Spinal cord (tissue), 10 donors: Measurements from ENCODE around the gene SYPL2. TPM values are rescaled to one million over a fixed set of nuclear protein-coding genes. Genes with fewer than 3 reads are reported as not detected.
"Not testable (repeated sequence)": the region's sequence is repeated elsewhere in the genome, so short reads cannot be mapped to it uniquely, and the experiment has no call there.

Source experiments
- DNase-seq, 6 donors: peaks; one replicate each; pipeline versions ENCODE4 v3.0.0 to v3.0.0-alpha.2; 2013 to 2015; ENCODE audit warnings: low spot score in 6 of 6, low read depth in 4 of 6
- H3K27ac ChIP-seq: one replicate; pipeline ENCODE4 v1.5.1; 2013; ENCODE audit warnings: low read depth, low read length, control low read depth
- H3K27me3 ChIP-seq: one replicate; pipeline ENCODE4 v1.6.1; 2013; ENCODE audit warnings: low read length; ENCODE audit not compliant: control insufficient read depth, insufficient read depth
- H3K36me3 ChIP-seq: one replicate; pipeline ENCODE4 v1.6.1; 2013; ENCODE audit warnings: low read length; ENCODE audit not compliant: control insufficient read depth, insufficient read depth
- H3K4me1 ChIP-seq: one replicate; pipeline ENCODE4 v1.6.1; 2013; ENCODE audit warnings: low read length; ENCODE audit not compliant: control insufficient read depth, insufficient read depth
- H3K4me3 ChIP-seq: one replicate; pipeline ENCODE4 v1.5.1; 2013; ENCODE audit warnings: low read depth, low read length, control low read depth
- H3K9me3 ChIP-seq: one replicate; pipeline ENCODE4 v1.6.1; 2013; ENCODE audit warnings: low read length; ENCODE audit not compliant: control insufficient read depth, insufficient read depth
- WGBS: methylation state at CpG from one replicate; pipeline ENCODE4 v1.1.5; 2013; ENCODE audit warnings: missing lambda C conversion rate; ENCODE audit not compliant: insufficient coverage; 5-methylcytosine and 5-hydroxymethylcytosine counted together
- polyA plus RNA-seq, 2 donors: library from polyadenylated mRNA; unstranded; fragments of 120-200 nt; gene quantifications; one replicate each; pipeline ENCODE4 v1.2.1, GENCODE V29; 2013; ENCODE audit not compliant: insufficient read length in 2 of 2
- total RNA-seq, 2 donors: library from RNA; depleted of rRNA in 1 of 2; stranded (reverse); fragments of 120-200 nt in 1 of 2; fragments of >200 nt in 1 of 2; gene quantifications; one replicate each; pipeline versions ENCODE4 v1.2.3 to v1.2.4, GENCODE V29; 2013 to 2014
- donor health status: healthy.

Gene SYPL2
- total and polyA plus RNA-seq, 4 donors = 0.10 to 1.1 (median 0.75) TPM

GRCh38 chr1:109441069-109441468 is 25.3 kb upstream of the SYPL2 start:
- H3K36me3 ChIP-seq = no peaks in the 10 kb centered on the region
- H3K4me1 ChIP-seq = no peaks in the 10 kb centered on the region
- no peak overlapping the region for H3K27ac ChIP-seq
- WGBS = 0% methylated on average over 1 of the region's 1 CpG
- no peak overlapping the region for H3K4me3 ChIP-seq
- no peaks in the 10 kb centered on the region for H3K9me3 ChIP-seq
- H3K27me3 ChIP-seq = peaks cover 21% of the 10 kb centered on the region
- no peak for DNase-seq

GRCh38 chr1:109443476-109443875 is 22.9 kb upstream of the SYPL2 start:
- Histone ChIP-seq H3K9me3 (no peaks in the 10 kb centered on the region), H3K27ac (no peak overlapping the region), H3K36me3 (no peaks in the 10 kb centered on the region), H3K4me1 (no peaks in the 10 kb centered on the region), H3K27me3 (peaks cover 31% of the 10 kb centered on the region), H3K4me3 (no peak overlapping the region)
- whole genome bisulfite sequencing = 80% methylated on average over 1 of the region's 2 CpGs
- no peak for DNase-seq

GRCh38 chr1:109444346-109444745 is 22.0 kb upstream of the SYPL2 start:
- peaks cover 31% of the 10 kb centered on the region for H3K27me3 ChIP-seq
- H3K4me3 ChIP-seq = no peak overlapping the region
- H3K36me3 ChIP-seq = no peaks in the 10 kb centered on the region
- no peak for DNase-seq
- WGBS = 60% methylated on average over 1 of the region's 1 CpG
- no peaks in the 10 kb centered on the region for H3K9me3 ChIP-seq
- no peaks in the 10 kb centered on the region for H3K4me1 ChIP-seq
- H3K27ac ChIP-seq = no peak overlapping the region

- 87% methylated on average over 3 of the region's 11 CpGs for WGBS
- DNase-seq, H3K4me3 ChIP-seq, H3K4me1 ChIP-seq, H3K9me3 ChIP-seq, H3K27ac ChIP-seq, H3K36me3 ChIP-seq: not testable (repeated sequence)
- H3K27me3 ChIP-seq = peaks cover 31% of the 10 kb centered on the region
Measured at GRCh38 chr1:109445949-109446695, 20.2 kb upstream of the SYPL2 start.

- Histone ChIP-seq H3K36me3 (no peaks in the 10 kb centered on the region), H3K27ac (no peak overlapping the region), H3K4me3 (no peak overlapping the region), H3K27me3 (peaks cover 27% of the 10 kb centered on the region), H3K4me1 (no peaks in the 10 kb centered on the region), H3K9me3 (no peaks in the 10 kb centered on the region)
- DNase-seq = no peak
- 71% methylated on average over 4 of the region's 4 CpGs for WGBS
Measured at GRCh38 chr1:109447524-109447923, 18.8 kb upstream of the SYPL2 start.

GRCh38 chr1:109454497-109455133 is 11.7 kb upstream of the SYPL2 start:
- no CpG with 5 or more reads among the region's 1 CpG for WGBS
- H3K27ac ChIP-seq = no peak overlapping the region
- peaks cover 2% of the 10 kb centered on the region for H3K9me3 ChIP-seq
- H3K4me3 ChIP-seq = no peak overlapping the region
- no peaks in the 10 kb centered on the region for H3K36me3 ChIP-seq
- DNase-seq = no peak
- no peaks in the 10 kb centered on the region for H3K4me1 ChIP-seq
- peaks cover 2% of the 10 kb centered on the region for H3K27me3 ChIP-seq

GRCh38 chr1:109457819-109458218 is 8.5 kb upstream of the SYPL2 start:
- DNase-seq = no peak
- WGBS = no CpG with 5 or more reads among the region's 4 CpGs
- Histone ChIP-seq H3K9me3 (peaks cover 2% of the 10 kb centered on the region), H3K27ac (no peak overlapping the region), H3K27me3 (peaks cover 20% of the 10 kb centered on the region), H3K4me1 (no peaks in the 10 kb centered on the region), H3K36me3 (no peaks in the 10 kb centered on the region), H3K4me3 (no peak overlapping the region)

- WGBS = 3% methylated on average over 24 of the region's 24 CpGs
- DNase-seq = no peak
- Histone ChIP-seq H3K36me3 (no peaks in the 10 kb centered on the region), H3K27ac (no peak overlapping the region), H3K9me3 (no peaks in the 10 kb centered on the region), H3K4me1 (peaks cover 17% of the 10 kb centered on the region), H3K4me3 (peak overlapping the region; percentile 46), H3K27me3 (peaks cover 89% of the 10 kb centered on the region)
Measured at GRCh38 chr1:109466125-109466451, 258 bp upstream of the SYPL2 start.

- Histone ChIP-seq H3K27me3 (peaks cover 86% of the 10 kb centered on the region), H3K4me1 (peaks cover 17% of the 10 kb centered on the region), H3K4me3 (no peak overlapping the region), H3K36me3 (no peaks in the 10 kb centered on the region), H3K9me3 (no peaks in the 10 kb centered on the region), H3K27ac (no peak overlapping the region)
- no peak for DNase-seq
- 15% methylated on average over 16 of the region's 23 CpGs for WGBS
Measured at GRCh38 chr1:109467301-109467777, 993 bp downstream of the SYPL2 start.

- Histone ChIP-seq H3K4me3 (no peak overlapping the region), H3K4me1 (peaks cover 17% of the 10 kb centered on the region), H3K36me3 (no peaks in the 10 kb centered on the region), H3K27me3 (peaks cover 79% of the 10 kb centered on the region), H3K27ac (no peak overlapping the region), H3K9me3 (no peaks in the 10 kb centered on the region)
- DNase-seq = no peak
- WGBS = 80% methylated on average over 1 of the region's 1 CpG
Measured at GRCh38 chr1:109468061-109468460, 1.7 kb downstream of the SYPL2 start.
